MM.1S (cell line): Measurements from ENCODE around the gene MYOZ3.

Experiments
- DNase-seq: peaks from one replicate; pipeline ENCODE4 v3.0.0-alpha.2; 2015
- H2AFZ ChIP-seq: fragments of 300-600 bp; sonication (generic); 2 replicates; pipeline ENCODE4 v1.6.0; 2016; ENCODE audit warnings: antibody characterized with exemption, low read length
- H3F3A ChIP-seq: fragments of 300-600 bp; sonication (generic); 2 replicates; pipeline ENCODE4 v1.6.1; 2016; ENCODE audit warnings: mild to moderate bottlenecking, antibody characterized with exemption, low read length, moderate library complexity, mixed read lengths; ENCODE audit not compliant: insufficient read depth
- H3K27ac ChIP-seq: fragments of 300-600 bp; sonication (generic); 2 replicates; pipeline ENCODE4 v1.5.1; 2016; ENCODE audit warnings: mild to moderate bottlenecking, low read length
- H3K27me3 ChIP-seq: fragments of 300-600 bp; sonication (generic); replicated peaks from 2 replicates; pipeline ENCODE4 v1.6.0; 2016; ENCODE audit warnings: low read length; ENCODE audit not compliant: insufficient read depth
- H3K36me3 ChIP-seq: fragments of 300-600 bp; sonication (generic); replicated peaks from 2 replicates; pipeline ENCODE4 v1.6.1; 2016; ENCODE audit warnings: mild to moderate bottlenecking, low read length, mixed read lengths; ENCODE audit not compliant: insufficient read depth
- H3K4me1 ChIP-seq: fragments of 300-600 bp; sonication (generic); 2 replicates; pipeline ENCODE4 v1.6.1; 2016; ENCODE audit warnings: low read length, mixed read lengths
- H3K4me2 ChIP-seq: fragments of 300-600 bp; sonication (generic); 2 replicates; pipeline ENCODE4 v1.6.0; 2016; ENCODE audit warnings: low read depth, low read length
- H3K4me3 ChIP-seq: fragments of 300-600 bp; sonication (generic); 2 replicates; pipeline ENCODE4 v1.5.1; 2016; ENCODE audit warnings: low read length, mixed read lengths
- H3K79me2 ChIP-seq: fragments of 300-600 bp; sonication (generic); 2 replicates; pipeline ENCODE4 v1.6.1; 2016; ENCODE audit warnings: mixed run types, low read length, mixed read lengths
- H3K9ac ChIP-seq: fragments of 300-600 bp; sonication (generic); 2 replicates; pipeline ENCODE4 v1.6.1; 2016; ENCODE audit warnings: low read length, mixed read lengths
- H3K9me2 ChIP-seq: fragments of 300-600 bp; sonication (generic); replicated peaks from 2 replicates; pipeline ENCODE4 v1.6.1; 2016; ENCODE audit warnings: mild to moderate bottlenecking, low read length, mixed read lengths; ENCODE audit not compliant: insufficient read depth
- H3K9me3 ChIP-seq: fragments of 300-600 bp; sonication (generic); replicated peaks from 2 replicates; pipeline ENCODE4 v1.6.1; 2016; ENCODE audit warnings: mild to moderate bottlenecking, low read length, mixed read lengths; ENCODE audit not compliant: insufficient read depth
- H4K20me1 ChIP-seq: fragments of 300-600 bp; sonication (generic); 2 replicates; pipeline ENCODE4 v1.6.1; 2016; ENCODE audit warnings: mild to moderate bottlenecking, low read length, moderate library complexity, mixed read lengths; ENCODE audit not compliant: insufficient read depth
- CTCF ChIP-seq: fragments of 300-600 bp; sonication (generic); IDR thresholded peaks from 2 replicates; pipeline ENCODE4 v1.5.1; 2016; ENCODE audit warnings: antibody characterized with exemption, low read length, mixed read lengths
- EZH2 ChIP-seq: fragments of 300-600 bp; sonication (generic); optimal IDR thresholded peaks from 2 replicates; pipeline ENCODE3; 2017; ENCODE audit warnings: low read depth, mild to moderate bottlenecking, antibody characterized with exemption, low read length, mixed read lengths
- EZH2phosphoT487 ChIP-seq: fragments of 300-600 bp; sonication (generic); IDR thresholded peaks from 2 replicates; pipeline ENCODE4 v1.6.1; 2018; ENCODE audit warnings: antibody characterized with exemption, low read length

The MYOZ3 gene

GRCh38 chr5:150665044-150665443, 4.0 kb downstream of the MYOZ3 start:
- Histone ChIP-seq H2AFZ (no peak overlapping the region), H3K79me2 (no peaks in the 10 kb centered on the region), H3K9me3 (no peaks in the 10 kb centered on the region), H3K36me3 (no peaks in the 10 kb centered on the region), H3K27me3 (peaks cover 4% of the 10 kb centered on the region; the same call in 1 of the 2 replicates), H4K20me1 (no peaks in the 10 kb centered on the region), H3K9me2 (no peaks in the 10 kb centered on the region), H3K4me2 (no peak overlapping the region), H3F3A (no peaks in the 10 kb centered on the region), H3K27ac (no peak overlapping the region), H3K9ac (no peak overlapping the region), H3K4me1 (no peaks in the 10 kb centered on the region), H3K4me3 (no peak overlapping the region)
- TF ChIP-seq EZH2phosphoT487: no peak
- no peak for TF ChIP-seq CTCF
- TF ChIP-seq EZH2: no peak
- DNase-seq: no peak

GRCh38 chr5:150670275-150670947, 9.4 kb downstream of the MYOZ3 start:
- H4K20me1 ChIP-seq: no peaks in the 10 kb centered on the region
- no peaks in the 10 kb centered on the region for H3K9me3 ChIP-seq
- H3K4me2 ChIP-seq: no peak overlapping the region
- H3K27me3 ChIP-seq: peaks cover 10% of the 10 kb centered on the region; the same call in 1 of the 2 replicates
- no peak overlapping the region for H3K4me3 ChIP-seq
- no peaks in the 10 kb centered on the region for H3K9me2 ChIP-seq
- H3F3A ChIP-seq: no peaks in the 10 kb centered on the region
- no peaks in the 10 kb centered on the region for H3K4me1 ChIP-seq
- no peaks in the 10 kb centered on the region for H3K79me2 ChIP-seq
- DNase-seq: no peak
- no peak overlapping the region for H3K27ac ChIP-seq
- no peaks in the 10 kb centered on the region for H3K36me3 ChIP-seq
- H2AFZ ChIP-seq: no peak overlapping the region
- TF ChIP-seq CTCF (no peak), EZH2phosphoT487 (no peak), EZH2 (no peak)
- no peak overlapping the region for H3K9ac ChIP-seq

GRCh38 chr5:150670948-150671310, 9.9 kb downstream of the MYOZ3 start:
- Histone ChIP-seq H3K4me1 (no peaks in the 10 kb centered on the region), H3K9me3 (no peaks in the 10 kb centered on the region), H3K4me3 (no peak overlapping the region), H3K27me3 (peaks cover 10% of the 10 kb centered on the region; the same call in 1 of the 2 replicates), H3K79me2 (no peaks in the 10 kb centered on the region), H2AFZ (no peak overlapping the region), H3K9me2 (no peaks in the 10 kb centered on the region), H4K20me1 (no peaks in the 10 kb centered on the region), H3K36me3 (no peaks in the 10 kb centered on the region), H3F3A (no peaks in the 10 kb centered on the region), H3K27ac (no peak overlapping the region), H3K4me2 (no peak overlapping the region), H3K9ac (no peak overlapping the region)
- no peak for TF ChIP-seq EZH2phosphoT487
- TF ChIP-seq CTCF: no peak
- TF ChIP-seq EZH2: no peak
- DNase-seq: no peak
